ENCODE results near the gene MRPS18B. TPM values are rescaled to one million over a fixed set of nuclear protein-coding genes. Genes with fewer than 3 reads are reported as not detected.
A peak's percentile ranks its signal among the peaks of the same experiment; 100 is the strongest.

The MRPS18B gene
- total RNA-seq, 1 donor from 2014 or later: 55.0 TPM

- peaks cover 90% of the 10 kb centered on the region for H3K36me3 ChIP-seq
- H3K27me3 ChIP-seq (ENCODE audit: low read depth): no peaks in the 10 kb centered on the region
- intact Hi-C loops (cut with DNase I): no loop called here
- ATAC-seq (no peak), DNase-seq (no peak)
- no peak overlapping the region for H3K4me3 ChIP-seq
- H3K9me3 ChIP-seq: no peaks in the 10 kb centered on the region
- H3K27ac ChIP-seq: no peak overlapping the region
- peaks cover 10% of the 10 kb centered on the region for H3K4me1 ChIP-seq
- no peak for TF ChIP-seq CTCF (IDR thresholded peaks at IDR 0.05)
These were observed 13.7 kb upstream of the MRPS18B start for GRCh38 chr6:30603961-30604360.

DNA sequence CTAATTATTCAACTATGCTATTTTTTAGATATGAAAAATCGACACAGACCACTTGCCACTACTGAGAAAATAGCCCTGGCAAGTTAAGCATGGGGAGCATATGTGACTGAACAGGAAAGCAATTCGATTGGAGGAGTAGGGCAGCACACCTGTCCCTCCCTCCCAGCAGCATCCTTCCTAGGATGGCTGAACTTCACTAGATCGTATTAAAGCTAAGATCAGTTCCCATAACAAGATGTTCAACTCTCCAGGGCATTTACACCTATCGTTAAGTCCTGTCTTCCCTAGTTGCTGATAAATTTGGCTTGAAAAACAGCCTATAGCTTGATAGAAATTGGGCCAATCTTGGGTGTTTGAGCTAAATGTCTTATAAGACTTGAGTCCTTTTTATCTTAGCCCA, 7.6 kb upstream of the MRPS18B start:
- intact Hi-C loops (cut with DNase I): no loop called here
- H3K4me1 ChIP-seq: peaks cover 58% of the 10 kb centered on the region
- H3K27me3 ChIP-seq (ENCODE audit: low read depth): no peaks in the 10 kb centered on the region
- peaks cover 48% of the 10 kb centered on the region for H3K36me3 ChIP-seq
- no peak overlapping the region for H3K27ac ChIP-seq
- no peaks in the 10 kb centered on the region for H3K9me3 ChIP-seq
- DNase-seq (no peak), ATAC-seq (no peak)
- no peak overlapping the region for H3K4me3 ChIP-seq
- no peak for TF ChIP-seq CTCF (IDR thresholded peaks at IDR 0.05)

GRCh38 chr6:30611150-30611855, 6.3 kb upstream of the MRPS18B start:
- no peaks in the 10 kb centered on the region for H3K27me3 ChIP-seq (ENCODE audit: low read depth)
- DNase-seq (no peak), ATAC-seq (no peak)
- intact Hi-C loops (cut with DNase I): no loop called here
- TF ChIP-seq CTCF (IDR thresholded peaks at IDR 0.05): no peak
- H3K27ac ChIP-seq: no peak overlapping the region
- peaks cover 39% of the 10 kb centered on the region for H3K36me3 ChIP-seq
- peaks cover 58% of the 10 kb centered on the region for H3K4me1 ChIP-seq
- H3K9me3 ChIP-seq: no peaks in the 10 kb centered on the region
- H3K4me3 ChIP-seq: no peak overlapping the region

DNA sequence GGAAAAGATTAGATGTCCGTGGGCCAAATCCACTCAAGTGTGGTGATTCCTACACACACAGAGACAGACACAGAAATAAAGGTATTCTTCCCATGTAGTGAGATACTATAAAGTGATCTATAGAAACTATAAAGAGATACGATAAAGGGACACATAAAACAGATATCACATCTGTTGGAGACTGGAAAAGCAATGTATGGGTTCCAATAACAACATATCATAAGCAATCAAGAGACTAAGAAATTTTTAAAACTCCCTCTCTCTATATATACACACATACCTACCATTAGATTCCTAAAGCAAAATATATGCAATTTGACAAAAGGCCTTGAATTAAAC, 5.8 kb upstream of the MRPS18B start:
- peaks cover 39% of the 10 kb centered on the region for H3K36me3 ChIP-seq
- intact Hi-C loops (cut with DNase I): no loop called here
- peaks cover 58% of the 10 kb centered on the region for H3K4me1 ChIP-seq
- no peak for DNase-seq
- H3K9me3 ChIP-seq: no peaks in the 10 kb centered on the region
- TF ChIP-seq CTCF (IDR thresholded peaks at IDR 0.05): no peak
- H3K4me3 ChIP-seq: no peak overlapping the region
- no peak overlapping the region for H3K27ac ChIP-seq
- no peaks in the 10 kb centered on the region for H3K27me3 ChIP-seq (ENCODE audit: low read depth)
- no peak for ATAC-seq

GRCh38 chr6:30612213-30612612, 5.4 kb upstream of the MRPS18B start:
- DNase-seq (no peak), ATAC-seq (no peak)
- peaks cover 36% of the 10 kb centered on the region for H3K36me3 ChIP-seq
- no peaks in the 10 kb centered on the region for H3K27me3 ChIP-seq (ENCODE audit: low read depth)
- intact Hi-C loops (cut with DNase I): no loop called here
- H3K4me3 ChIP-seq: no peak overlapping the region
- peak; percentile 21 for TF ChIP-seq CTCF (IDR thresholded peaks at IDR 0.05)
- peaks cover 58% of the 10 kb centered on the region for H3K4me1 ChIP-seq
- peak overlapping the region; percentile 94 for H3K27ac ChIP-seq
- H3K9me3 ChIP-seq: no peaks in the 10 kb centered on the region

Measured in lower lobe of right lung (tissue), 2 donors.